BLaER1 treated with 17β-estradiol and CSF1 and Interleukin-3, amounts not matched to agents 10 nM and 100 nM (cell line): ENCODE results near the gene SCRN3.

ENCODE experiments used
- H3K27ac ChIP-seq, 11 experiments: shearing (Covaris generic); formaldehyde crosslinking; 2 replicates each; pipeline ENCODE4 v1.8.1; 2022
- H3K27me3 ChIP-seq, 11 experiments: shearing (Covaris generic); formaldehyde crosslinking; 2 replicates each; pipeline ENCODE4 v1.8.1; 2022
- H3K36me3 ChIP-seq, 11 experiments: shearing (Covaris generic); formaldehyde crosslinking; 2 replicates each; pipeline ENCODE4 v1.8.1; 2022
- H3K4me1 ChIP-seq, 10 experiments: shearing (Covaris generic); formaldehyde crosslinking; 2 replicates each; pipeline ENCODE4 v1.8.1; 2022
- H3K4me2 ChIP-seq, 11 experiments: shearing (Covaris generic); formaldehyde crosslinking; 2 replicates each; pipeline ENCODE4 v1.8.1; 2022
- H3K4me3 ChIP-seq, 10 experiments: shearing (Covaris generic); formaldehyde crosslinking; 2 replicates each; pipeline ENCODE4 v1.8.1; 2022
- H3K9ac ChIP-seq, 11 experiments: shearing (Covaris generic); formaldehyde crosslinking; 2 replicates each; pipeline ENCODE4 v1.8.1; 2022
- H3K9me3 ChIP-seq, 11 experiments: shearing (Covaris generic); formaldehyde crosslinking; replicated peaks in 1 of 11; 2 replicates each; pipeline ENCODE4 v1.8.1; 2022
- H4K20me1 ChIP-seq, 11 experiments: shearing (Covaris generic); formaldehyde crosslinking; 2 replicates each; pipeline ENCODE4 v1.8.1; 2022
- Cebpa-rat ChIP-seq, 11 experiments: shearing (Covaris generic); IDR thresholded peaks; 2 replicates each; pipeline ENCODE4 v1.8.1; 2022

Gene SCRN3

DNA sequence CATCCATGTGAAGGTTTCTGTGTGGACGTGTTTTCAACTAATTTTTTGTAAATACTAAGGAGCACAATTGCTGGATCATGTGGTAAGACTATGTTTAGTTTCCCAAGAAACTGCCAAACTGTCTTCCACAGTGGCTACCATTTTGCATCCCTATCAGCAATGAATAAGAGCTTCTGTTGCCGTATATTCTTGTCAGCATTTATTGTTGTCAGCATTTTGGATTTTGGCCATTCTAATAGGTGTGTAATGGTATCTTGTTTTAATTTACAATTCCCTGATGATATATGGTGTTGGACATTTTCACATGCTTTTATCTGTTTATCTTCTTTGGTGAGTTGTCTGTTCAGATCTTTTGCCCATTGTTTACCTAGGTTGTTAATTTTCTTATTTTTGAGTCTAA, 34.5 kb downstream of the SCRN3 start:
- H3K9ac ChIP-seq = no peak overlapping the region
- H3K27me3 ChIP-seq = no peaks in the 10 kb centered on the region
- no peak overlapping the region for H3K4me3 ChIP-seq
- H3K9me3 ChIP-seq = peaks cover 0 to 15% (median 4%) of the 10 kb centered on the region in 11 experiments; a peak in 7 of 22 replicates
- no peaks in the 10 kb centered on the region for H3K4me1 ChIP-seq
- peaks cover 0 to 47% (median 12%) of the 10 kb centered on the region in 11 experiments; a peak in 14 of 22 replicates for H3K36me3 ChIP-seq
- TF ChIP-seq Cebpa-rat (IDR thresholded peaks at IDR 0.05) = no peak
- H3K27ac ChIP-seq = no peak overlapping the region
- H3K4me2 ChIP-seq = no peak overlapping the region
- H4K20me1 ChIP-seq = no peaks in the 10 kb centered on the region

- Histone ChIP-seq H3K4me2 (no peak overlapping the region), H3K27me3 (no peaks in the 10 kb centered on the region), H4K20me1 (no peaks in the 10 kb centered on the region), H3K4me1 (no peaks in the 10 kb centered on the region), H3K4me3 (no peak overlapping the region), H3K36me3 (peaks cover 0 to 47% (median 12%) of the 10 kb centered on the region in 11 experiments; a peak in 15 of 22 replicates), H3K9ac (no peak overlapping the region), H3K27ac (no peak overlapping the region), H3K9me3 (peaks cover 0 to 15% (median 4%) of the 10 kb centered on the region in 11 experiments; a peak in 7 of 22 replicates)
- TF ChIP-seq Cebpa-rat (IDR thresholded peaks at IDR 0.05) = no peak
Measured at GRCh38 chr2:174431902-174432301, 36.4 kb downstream of the SCRN3 start.

DNA sequence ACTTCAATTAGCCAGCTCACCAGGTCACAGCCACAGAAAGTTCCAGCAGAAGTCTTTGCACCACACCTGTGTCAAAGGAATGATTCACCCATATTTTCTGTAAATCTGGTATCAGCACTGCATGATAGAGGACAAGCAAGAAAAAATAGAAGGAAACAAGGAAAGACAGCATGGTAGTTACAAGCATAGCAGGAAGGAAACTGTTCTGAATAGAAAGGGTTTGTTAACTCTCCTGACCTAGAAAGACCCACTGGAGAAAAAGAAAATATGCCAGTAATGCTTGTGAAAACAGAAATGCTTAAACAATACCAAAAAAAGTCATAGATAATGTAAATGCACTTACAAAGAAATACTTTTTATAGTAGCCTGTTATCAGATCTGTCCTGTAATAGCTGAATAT, 40.8 kb downstream of the SCRN3 start:
- peaks cover 0 to 30% (median 0%) of the 10 kb centered on the region in 11 experiments; a peak in 4 of 22 replicates for H3K36me3 ChIP-seq
- no peaks in the 10 kb centered on the region for H3K27me3 ChIP-seq
- no peak overlapping the region for H3K4me3 ChIP-seq
- no peak overlapping the region for H3K9ac ChIP-seq
- no peak overlapping the region for H3K4me2 ChIP-seq
- TF ChIP-seq Cebpa-rat (IDR thresholded peaks at IDR 0.05) = no peak
- H3K27ac ChIP-seq = no peak overlapping the region
- no peaks in the 10 kb centered on the region for H3K9me3 ChIP-seq
- H3K4me1 ChIP-seq = no peaks in the 10 kb centered on the region
- no peaks in the 10 kb centered on the region for H4K20me1 ChIP-seq

DNA sequence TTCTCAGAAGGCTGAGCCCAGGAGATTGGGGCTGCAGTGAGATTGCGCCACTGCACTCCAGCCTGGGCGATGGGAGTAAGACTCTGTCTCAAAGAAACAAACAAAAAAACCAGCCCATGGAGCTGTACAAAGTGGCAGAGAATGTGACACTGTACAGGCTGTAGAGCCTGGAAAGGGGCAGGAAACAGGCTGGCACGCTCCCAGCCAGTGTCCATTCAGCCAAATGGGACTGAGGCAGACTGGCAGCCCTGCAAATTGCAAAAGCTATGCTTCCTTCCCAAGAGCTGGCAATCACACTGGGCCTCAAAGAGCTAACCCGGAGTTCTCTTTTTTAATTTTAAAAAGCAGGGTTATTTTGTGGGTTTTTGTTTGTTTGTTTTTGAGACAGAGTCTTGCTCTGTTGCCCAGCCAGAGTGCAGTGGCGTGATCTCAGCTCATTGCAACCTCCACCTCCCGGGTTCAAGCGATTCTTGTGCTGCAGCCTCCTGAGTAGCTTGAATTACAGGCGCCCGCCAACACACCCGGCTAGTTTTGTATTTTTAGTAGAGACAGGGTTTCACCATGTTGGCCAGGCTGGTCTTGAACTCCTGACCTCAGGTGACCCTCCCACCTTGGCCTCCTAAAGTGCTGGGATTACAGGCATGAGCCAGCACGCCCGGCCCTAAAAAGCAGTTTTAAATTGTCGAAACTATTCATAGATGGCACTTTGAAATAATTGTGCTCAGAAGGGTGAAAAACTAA, 42.8 kb downstream of the SCRN3 start:
- Histone ChIP-seq H3K36me3 (peaks cover 0 to 43% (median 7%) of the 10 kb centered on the region in 11 experiments; a peak in 5 of 22 replicates), H4K20me1 (no peaks in the 10 kb centered on the region), H3K27me3 (no peaks in the 10 kb centered on the region), H3K27ac (no peak overlapping the region), H3K4me1 (no peaks in the 10 kb centered on the region), H3K4me2 (no peak overlapping the region), H3K9me3 (no peaks in the 10 kb centered on the region), H3K4me3 (no peak overlapping the region), H3K9ac (no peak overlapping the region)
- no peak for TF ChIP-seq Cebpa-rat (IDR thresholded peaks at IDR 0.05)

GRCh38 chr2:174439323-174439722, 43.8 kb downstream of the SCRN3 start:
- peaks cover 0 to 48% (median 7%) of the 10 kb centered on the region in 11 experiments; a peak in 5 of 22 replicates for H3K36me3 ChIP-seq
- H4K20me1 ChIP-seq = no peaks in the 10 kb centered on the region
- H3K4me3 ChIP-seq = no peak overlapping the region
- H3K9ac ChIP-seq = no peak overlapping the region
- no peak overlapping the region for H3K27ac ChIP-seq
- no peak overlapping the region for H3K4me2 ChIP-seq
- H3K27me3 ChIP-seq = no peaks in the 10 kb centered on the region
- no peak for TF ChIP-seq Cebpa-rat (IDR thresholded peaks at IDR 0.05)
- no peaks in the 10 kb centered on the region for H3K9me3 ChIP-seq
- no peaks in the 10 kb centered on the region for H3K4me1 ChIP-seq

- peaks cover 0 to 54% (median 7%) of the 10 kb centered on the region in 11 experiments; a peak in 6 of 22 replicates for H3K36me3 ChIP-seq
- H4K20me1 ChIP-seq = no peaks in the 10 kb centered on the region
- H3K27ac ChIP-seq = no peak overlapping the region
- H3K4me2 ChIP-seq = no peak overlapping the region
- H3K27me3 ChIP-seq = no peaks in the 10 kb centered on the region
- no peaks in the 10 kb centered on the region for H3K9me3 ChIP-seq
- no peaks in the 10 kb centered on the region for H3K4me1 ChIP-seq
- no peak overlapping the region for H3K4me3 ChIP-seq
- no peak overlapping the region for H3K9ac ChIP-seq
- TF ChIP-seq Cebpa-rat (IDR thresholded peaks at IDR 0.05) = no peak
Measured at GRCh38 chr2:174439950-174440349, 44.4 kb downstream of the SCRN3 start.

GRCh38 chr2:174442546-174443510, 47.3 kb downstream of the SCRN3 start:
- TF ChIP-seq Cebpa-rat (IDR thresholded peaks at IDR 0.05) = no peak
- H3K27ac ChIP-seq = no peak overlapping the region
- no peak overlapping the region for H3K4me3 ChIP-seq
- no peaks in the 10 kb centered on the region for H3K27me3 ChIP-seq
- H3K4me1 ChIP-seq = no peaks in the 10 kb centered on the region
- H3K9ac ChIP-seq = no peak overlapping the region
- no peaks in the 10 kb centered on the region for H3K9me3 ChIP-seq
- peaks cover 0 to 63% (median 7%) of the 10 kb centered on the region in 11 experiments; a peak in 7 of 22 replicates for H3K36me3 ChIP-seq
- H4K20me1 ChIP-seq = no peaks in the 10 kb centered on the region
- H3K4me2 ChIP-seq = no peak overlapping the region

DNA sequence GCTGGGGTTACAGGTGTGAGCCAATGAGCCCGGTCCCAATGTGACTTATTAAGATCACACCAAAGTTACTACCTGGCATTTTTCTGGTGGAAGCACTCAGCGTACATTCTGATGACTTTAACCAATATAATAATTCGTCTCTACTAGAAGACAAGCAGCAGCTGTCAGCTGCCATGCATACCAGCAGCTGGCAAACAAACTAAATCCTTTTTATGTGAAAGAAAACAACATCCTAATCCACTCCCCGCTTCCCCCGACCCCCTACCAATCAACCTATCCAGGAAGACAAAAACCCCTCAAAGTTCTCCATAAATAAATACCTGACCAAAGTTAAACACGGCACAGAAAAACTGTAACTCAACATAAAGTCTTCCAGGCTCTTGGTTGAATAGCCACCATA, 49.2 kb downstream of the SCRN3 start:
- H3K27ac ChIP-seq = no peak overlapping the region
- no peak overlapping the region for H3K4me3 ChIP-seq
- no peak overlapping the region for H3K4me2 ChIP-seq
- no peak for TF ChIP-seq Cebpa-rat (IDR thresholded peaks at IDR 0.05)
- H3K9me3 ChIP-seq = no peaks in the 10 kb centered on the region
- H3K27me3 ChIP-seq = no peaks in the 10 kb centered on the region
- H3K4me1 ChIP-seq = no peaks in the 10 kb centered on the region
- peaks cover 0 to 67% (median 8%) of the 10 kb centered on the region in 11 experiments; a peak in 9 of 22 replicates for H3K36me3 ChIP-seq
- H4K20me1 ChIP-seq = no peaks in the 10 kb centered on the region
- H3K9ac ChIP-seq = no peak overlapping the region

- Histone ChIP-seq H4K20me1 (no peaks in the 10 kb centered on the region), H3K4me2 (no peak overlapping the region), H3K27ac (no peak overlapping the region), H3K4me1 (no peaks in the 10 kb centered on the region), H3K9ac (no peak overlapping the region), H3K9me3 (no peaks in the 10 kb centered on the region), H3K27me3 (no peaks in the 10 kb centered on the region), H3K4me3 (no peak overlapping the region), H3K36me3 (peaks cover 0 to 68% (median 8%) of the 10 kb centered on the region in 11 experiments; a peak in 9 of 22 replicates)
- no peak for TF ChIP-seq Cebpa-rat (IDR thresholded peaks at IDR 0.05)
Measured at GRCh38 chr2:174445248-174445647, 49.7 kb downstream of the SCRN3 start.
